A549 (cell line): ENCODE data around the gene TTC21B.

Experiments
- EP300 ChIP-seq, 2 experiments: fragments of >200 bp; sonication (Bioruptor Twin); formaldehyde crosslinking; IDR thresholded peaks; 2 replicates in 1 of 2; 3 replicates in 1 of 2; pipeline ENCODE4 v1.6.1; 2016 to 2017
- FOSB ChIP-seq: fragments of 250-450 bp; sonication (Bioruptor Pico); IDR thresholded peaks from 2 replicates; pipeline ENCODE4 v1.5.0; 2020; ENCODE audit warnings: mild to moderate bottlenecking, moderate library complexity
- FOSL2 ChIP-seq, 2 experiments: fragments of 450-650 bp in 1 of 2; fragments of >200 bp in 1 of 2; sonication (Bioruptor Twin) in 1 of 2; formaldehyde crosslinking; IDR thresholded peaks; 2 replicates each; pipeline versions ENCODE4 v1.5.0 to v1.6.1; 2016 to 2020; ENCODE audit warnings: mild to moderate bottlenecking in 1 of 2, moderate library complexity in 1 of 2
- MAFK ChIP-seq: fragments of 450-650 bp; IDR thresholded peaks from 2 replicates; pipeline ENCODE4 v1.6.1; 2014; ENCODE audit not compliant: partially characterized antibody
- POLR2A ChIP-seq: IDR thresholded peaks from 2 replicates; pipeline ENCODE4 v1.6.1; 2012; ENCODE audit warnings: mild to moderate bottlenecking, low read length
- RAD21 ChIP-seq, 2 experiments: fragments of >200 bp in 1 of 2; sonication (Bioruptor Twin) in 1 of 2; formaldehyde crosslinking in 1 of 2; IDR thresholded peaks in 1 of 2; conservative IDR thresholded peaks in 1 of 2; 2 replicates in 1 of 2; 3 replicates in 1 of 2; pipeline ENCODE4 v1.6.1; 2012 to 2018; ENCODE audit warnings: inconsistent platforms in 1 of 2
- RCOR1 ChIP-seq: fragments of 150-350 bp; IDR thresholded peaks from 2 replicates; pipeline ENCODE4 v1.6.1; 2014; ENCODE audit warnings: antibody characterized with exemption, low read length, low read depth
- ZFP36 ChIP-seq: fragments of 450-650 bp; IDR thresholded peaks from 2 replicates; pipeline ENCODE4 v1.6.1; 2014; ENCODE audit warnings: borderline replicate concordance; ENCODE audit not compliant: partially characterized antibody
- TF ChIP-seq, protein P1 (sequence below): fragments of >200 bp; sonication (Bioruptor Twin); formaldehyde crosslinking; IDR thresholded peaks from 3 replicates; pipeline ENCODE4 v1.5.1; 2016
- TF ChIP-seq, protein P2 (sequence below): IDR thresholded peaks from 2 replicates; pipeline ENCODE4 v1.6.1; 2012
- TF ChIP-seq, protein P3 (sequence below): fragments of 200-600 bp; sonication (generic); IDR thresholded peaks from 2 replicates; pipeline ENCODE4 v1.6.1; 2016; ENCODE audit warnings: antibody characterized with exemption, mild to moderate bottlenecking, moderate library complexity
- TF ChIP-seq, protein P4 (sequence below): IDR thresholded peaks from 2 replicates; pipeline ENCODE4 v1.6.1; 2012; ENCODE audit warnings: low read depth, borderline replicate concordance

DNA sequence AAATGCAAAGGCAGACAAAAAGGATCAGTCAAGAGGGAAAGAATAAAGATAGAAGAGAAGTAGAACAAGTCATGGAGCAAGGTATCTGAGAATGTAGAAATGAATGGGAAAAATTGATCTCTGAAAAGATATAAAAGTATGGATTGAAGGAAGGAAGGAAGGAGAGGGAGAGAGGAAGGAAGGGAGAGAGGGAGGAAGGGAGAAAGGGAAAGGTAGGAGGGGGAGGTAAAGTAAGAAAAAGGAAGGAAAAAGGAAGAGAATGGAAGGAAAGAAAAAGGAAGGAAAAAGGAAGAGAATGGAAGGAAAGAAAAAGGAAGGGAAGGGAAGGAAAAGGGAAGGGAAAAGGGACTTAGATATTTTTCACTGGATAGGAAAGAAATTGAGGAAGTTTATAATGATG, 31.5 kb upstream of the TTC21B start:
- TF ChIP-seq, protein P1, sequence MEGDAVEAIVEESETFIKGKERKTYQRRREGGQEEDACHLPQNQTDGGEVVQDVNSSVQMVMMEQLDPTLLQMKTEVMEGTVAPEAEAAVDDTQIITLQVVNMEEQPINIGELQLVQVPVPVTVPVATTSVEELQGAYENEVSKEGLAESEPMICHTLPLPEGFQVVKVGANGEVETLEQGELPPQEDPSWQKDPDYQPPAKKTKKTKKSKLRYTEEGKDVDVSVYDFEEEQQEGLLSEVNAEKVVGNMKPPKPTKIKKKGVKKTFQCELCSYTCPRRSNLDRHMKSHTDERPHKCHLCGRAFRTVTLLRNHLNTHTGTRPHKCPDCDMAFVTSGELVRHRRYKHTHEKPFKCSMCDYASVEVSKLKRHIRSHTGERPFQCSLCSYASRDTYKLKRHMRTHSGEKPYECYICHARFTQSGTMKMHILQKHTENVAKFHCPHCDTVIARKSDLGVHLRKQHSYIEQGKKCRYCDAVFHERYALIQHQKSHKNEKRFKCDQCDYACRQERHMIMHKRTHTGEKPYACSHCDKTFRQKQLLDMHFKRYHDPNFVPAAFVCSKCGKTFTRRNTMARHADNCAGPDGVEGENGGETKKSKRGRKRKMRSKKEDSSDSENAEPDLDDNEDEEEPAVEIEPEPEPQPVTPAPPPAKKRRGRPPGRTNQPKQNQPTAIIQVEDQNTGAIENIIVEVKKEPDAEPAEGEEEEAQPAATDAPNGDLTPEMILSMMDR: no peak
- TF ChIP-seq RCOR1: no peak
- TF ChIP-seq, protein P2, sequence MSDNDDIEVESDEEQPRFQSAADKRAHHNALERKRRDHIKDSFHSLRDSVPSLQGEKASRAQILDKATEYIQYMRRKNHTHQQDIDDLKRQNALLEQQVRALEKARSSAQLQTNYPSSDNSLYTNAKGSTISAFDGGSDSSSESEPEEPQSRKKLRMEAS: no peak
- TF ChIP-seq RAD21 (conservative IDR thresholded peaks at IDR 0.05 in 1 of 2, IDR thresholded peaks at IDR 0.05 in 1 of 2): no peak
- no peak for TF ChIP-seq FOSB (CRISPR knock-in tag)
- TF ChIP-seq, protein P3, sequence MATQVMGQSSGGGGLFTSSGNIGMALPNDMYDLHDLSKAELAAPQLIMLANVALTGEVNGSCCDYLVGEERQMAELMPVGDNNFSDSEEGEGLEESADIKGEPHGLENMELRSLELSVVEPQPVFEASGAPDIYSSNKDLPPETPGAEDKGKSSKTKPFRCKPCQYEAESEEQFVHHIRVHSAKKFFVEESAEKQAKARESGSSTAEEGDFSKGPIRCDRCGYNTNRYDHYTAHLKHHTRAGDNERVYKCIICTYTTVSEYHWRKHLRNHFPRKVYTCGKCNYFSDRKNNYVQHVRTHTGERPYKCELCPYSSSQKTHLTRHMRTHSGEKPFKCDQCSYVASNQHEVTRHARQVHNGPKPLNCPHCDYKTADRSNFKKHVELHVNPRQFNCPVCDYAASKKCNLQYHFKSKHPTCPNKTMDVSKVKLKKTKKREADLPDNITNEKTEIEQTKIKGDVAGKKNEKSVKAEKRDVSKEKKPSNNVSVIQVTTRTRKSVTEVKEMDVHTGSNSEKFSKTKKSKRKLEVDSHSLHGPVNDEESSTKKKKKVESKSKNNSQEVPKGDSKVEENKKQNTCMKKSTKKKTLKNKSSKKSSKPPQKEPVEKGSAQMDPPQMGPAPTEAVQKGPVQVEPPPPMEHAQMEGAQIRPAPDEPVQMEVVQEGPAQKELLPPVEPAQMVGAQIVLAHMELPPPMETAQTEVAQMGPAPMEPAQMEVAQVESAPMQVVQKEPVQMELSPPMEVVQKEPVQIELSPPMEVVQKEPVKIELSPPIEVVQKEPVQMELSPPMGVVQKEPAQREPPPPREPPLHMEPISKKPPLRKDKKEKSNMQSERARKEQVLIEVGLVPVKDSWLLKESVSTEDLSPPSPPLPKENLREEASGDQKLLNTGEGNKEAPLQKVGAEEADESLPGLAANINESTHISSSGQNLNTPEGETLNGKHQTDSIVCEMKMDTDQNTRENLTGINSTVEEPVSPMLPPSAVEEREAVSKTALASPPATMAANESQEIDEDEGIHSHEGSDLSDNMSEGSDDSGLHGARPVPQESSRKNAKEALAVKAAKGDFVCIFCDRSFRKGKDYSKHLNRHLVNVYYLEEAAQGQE: no peak
- no peak for TF ChIP-seq POLR2A
- TF ChIP-seq ZFP36: no peak
- no peak for TF ChIP-seq FOSL2 (IDR thresholded peaks at IDR 0.05)
- TF ChIP-seq FOSL2 (CRISPR knock-in tag; IDR thresholded peaks at IDR 0.05): no peak
- TF ChIP-seq EP300 (IDR thresholded peaks at IDR 0.05): no peak
- no peak for TF ChIP-seq MAFK
- TF ChIP-seq, protein P4, sequence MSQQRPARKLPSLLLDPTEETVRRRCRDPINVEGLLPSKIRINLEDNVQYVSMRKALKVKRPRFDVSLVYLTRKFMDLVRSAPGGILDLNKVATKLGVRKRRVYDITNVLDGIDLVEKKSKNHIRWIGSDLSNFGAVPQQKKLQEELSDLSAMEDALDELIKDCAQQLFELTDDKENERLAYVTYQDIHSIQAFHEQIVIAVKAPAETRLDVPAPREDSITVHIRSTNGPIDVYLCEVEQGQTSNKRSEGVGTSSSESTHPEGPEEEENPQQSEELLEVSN: no peak
